Endodermal cell (in vitro differentiated cells): Measurements from ENCODE around the gene NRP1. TPM values are rescaled to one million over a fixed set of nuclear protein-coding genes. Genes with fewer than 3 reads are reported as not detected.

Source experiments
- DNase-seq: peaks from one replicate; pipeline ENCODE4 v3.0.0-alpha.2; 2017
- H3K27ac ChIP-seq: 2 replicates; pipeline ENCODE4 v1.5.1; 2013; ENCODE audit warnings: mild to moderate bottlenecking, low read depth, low read length, moderate library complexity
- H3K27me3 ChIP-seq: 2 replicates; pipeline ENCODE4 v1.6.1; 2013; ENCODE audit warnings: mild to moderate bottlenecking, low read length, moderate library complexity; ENCODE audit not compliant: insufficient read depth, control insufficient read depth, poor library complexity, severe bottlenecking
- H3K36me3 ChIP-seq: 2 replicates; pipeline ENCODE4 v1.7.0; 2013; ENCODE audit warnings: mild to moderate bottlenecking, low read length, moderate library complexity; ENCODE audit not compliant: control insufficient read depth, insufficient read depth
- H3K4me1 ChIP-seq: one replicate; pipeline ENCODE4 v1.7.0; 2013; ENCODE audit warnings: low read length; ENCODE audit not compliant: control insufficient read depth, insufficient read depth
- H3K4me3 ChIP-seq: 2 replicates; pipeline ENCODE4 v1.5.1; 2013; ENCODE audit warnings: mild to moderate bottlenecking, low read length, moderate library complexity
- H3K9ac ChIP-seq: 2 replicates; pipeline ENCODE4 v1.6.1; 2013; ENCODE audit warnings: mild to moderate bottlenecking, low read length, moderate library complexity; ENCODE audit not compliant: poor library complexity, severe bottlenecking; ENCODE audit errors: extremely low read depth
- H3K9me3 ChIP-seq: 2 replicates; pipeline ENCODE4 v1.6.1; 2013; ENCODE audit warnings: mild to moderate bottlenecking, low read length, moderate library complexity; ENCODE audit not compliant: control insufficient read depth
- H3K27ac Mint-ChIP-seq: 2 replicates; pipeline ENCODE4 v1.8.0; 2020; ENCODE audit warnings: mixed read lengths
- H3K27me3 Mint-ChIP-seq: 2 replicates; pipeline ENCODE4 v1.8.0; 2021; ENCODE audit warnings: mild to moderate bottlenecking, mixed read lengths; ENCODE audit not compliant: insufficient read depth
- H3K36me3 Mint-ChIP-seq: 2 replicates; pipeline ENCODE4 v1.8.0; 2020; ENCODE audit warnings: low read depth, mixed read lengths
- H3K4me1 Mint-ChIP-seq: 2 replicates; pipeline ENCODE4 v1.8.0; 2020; ENCODE audit warnings: mixed read lengths
- H3K4me3 Mint-ChIP-seq: 2 replicates; pipeline ENCODE4 v1.8.0; 2020; ENCODE audit warnings: mild to moderate bottlenecking, moderate library complexity, mixed read lengths
- H3K9me3 Mint-ChIP-seq: 2 replicates; pipeline ENCODE4 v1.8.0; 2020; ENCODE audit warnings: mild to moderate bottlenecking, mixed read lengths
- CTCF ChIP-seq: fragments of 200-600 bp; sonication (generic); conservative IDR thresholded peaks from 2 replicates; pipeline ENCODE4 v1.5.0; 2021; ENCODE audit warnings: antibody characterized with exemption, mild to moderate bottlenecking
- WGBS, 2 experiments: methylation state at CpG; one replicate each; pipeline versions ENCODE4 v1.1.5 to v1.1.7; 2013; ENCODE audit warnings: missing lambda C conversion rate in 2 of 2, mixed read lengths in 1 of 2; ENCODE audit not compliant: insufficient coverage in 1 of 2, insufficient read length in 1 of 2; 5-methylcytosine and 5-hydroxymethylcytosine counted together
- total RNA-seq, 2 donors: library from RNA; stranded (reverse); fragmentation: NEBNext Ultra II Directional in 1 of 2; extraction: Animal tissue kit (Norgen Biotek cat#: 25700) in 1 of 2; gene quantifications; 2 replicates in 1 of 2; 3 replicates in 1 of 2; pipeline ENCODE4 v1.2.1, GENCODE V29; 2021

NRP1 gene
- total RNA-seq, 2 donors from 2014 or later = 20.7 to 30.6 TPM

- no peak overlapping the region for H3K27ac Mint-ChIP-seq
- no peak for DNase-seq
- H3K27me3 Mint-ChIP-seq = no peaks in the 10 kb centered on the region
Observed at GRCh38 chr10:33279811-33280602, 54.5 kb downstream of the NRP1 start.

GRCh38 chr10:33279276-33279675 lies 55.2 kb downstream of the NRP1 start:
- Mint-ChIP-seq H3K36me3 (peaks cover 8% of the 10 kb centered on the region), H3K27me3 (no peaks in the 10 kb centered on the region), H3K4me1 (peaks cover 18% of the 10 kb centered on the region), H3K27ac (no peak overlapping the region), H3K9me3 (no peaks in the 10 kb centered on the region), H3K4me3 (no peak overlapping the region)
- peaks cover 4% of the 10 kb centered on the region for H3K4me1 ChIP-seq
- WGBS, 2 experiments = 92 to 100% methylated on average over 5 of the region's 5 CpGs
- DNase-seq = no peak
- H3K27me3 ChIP-seq = no peaks in the 10 kb centered on the region
- H3K9ac ChIP-seq = no peak overlapping the region
- H3K4me3 ChIP-seq = no peak overlapping the region
- no peak for TF ChIP-seq CTCF
- H3K9me3 ChIP-seq = no peaks in the 10 kb centered on the region
- no peak overlapping the region for H3K27ac ChIP-seq
- peaks cover 9% of the 10 kb centered on the region for H3K36me3 ChIP-seq

More at GRCh38 chr10:33279811-33280602, 54.5 kb downstream of the NRP1 start:
- no peak for TF ChIP-seq CTCF
- no peaks in the 10 kb centered on the region for H3K27me3 ChIP-seq
- H3K36me3 ChIP-seq = peaks cover 9% of the 10 kb centered on the region
- Mint-ChIP-seq H3K4me3 (no peak overlapping the region), H3K4me1 (peaks cover 11% of the 10 kb centered on the region), H3K36me3 (peaks cover 8% of the 10 kb centered on the region), H3K9me3 (no peaks in the 10 kb centered on the region)
- 73 to 93% methylated on average over 1 to 4 of the region's 5 CpGs for WGBS, 2 experiments
- H3K4me3 ChIP-seq = no peak overlapping the region
- no peaks in the 10 kb centered on the region for H3K9me3 ChIP-seq
- H3K4me1 ChIP-seq = no peaks in the 10 kb centered on the region
- no peak overlapping the region for H3K9ac ChIP-seq
- no peak overlapping the region for H3K27ac ChIP-seq

GRCh38 chr10:33278198-33278597 lies 56.3 kb downstream of the NRP1 start:
- Histone ChIP-seq H3K9ac (no peak overlapping the region), H3K4me1 (peaks cover 6% of the 10 kb centered on the region), H3K27me3 (no peaks in the 10 kb centered on the region), H3K4me3 (no peak overlapping the region), H3K9me3 (no peaks in the 10 kb centered on the region), H3K36me3 (peaks cover 9% of the 10 kb centered on the region), H3K27ac (no peak overlapping the region)
- Mint-ChIP-seq H3K27ac (no peak overlapping the region), H3K9me3 (no peaks in the 10 kb centered on the region), H3K4me3 (no peak overlapping the region), H3K27me3 (no peaks in the 10 kb centered on the region), H3K4me1 (peaks cover 29% of the 10 kb centered on the region), H3K36me3 (peaks cover 8% of the 10 kb centered on the region)
- 93 to 94% methylated on average over 2 to 3 of the region's 3 CpGs for WGBS, 2 experiments
- DNase-seq = no peak
- no peak for TF ChIP-seq CTCF
